Hair follicular keratinocyte (primary cell): ENCODE data around the gene IGFBP5. TPM values are rescaled to one million over a fixed set of nuclear protein-coding genes. Genes with fewer than 3 reads are reported as not detected.

Experiments
- total RNA-seq: library from RNA; depleted of rRNA; stranded (reverse); fragments of >200 nt; gene quantifications from 2 replicates; pipeline ENCODE4 v1.2.3, GENCODE V29; 2015

Gene IGFBP5, protein sequence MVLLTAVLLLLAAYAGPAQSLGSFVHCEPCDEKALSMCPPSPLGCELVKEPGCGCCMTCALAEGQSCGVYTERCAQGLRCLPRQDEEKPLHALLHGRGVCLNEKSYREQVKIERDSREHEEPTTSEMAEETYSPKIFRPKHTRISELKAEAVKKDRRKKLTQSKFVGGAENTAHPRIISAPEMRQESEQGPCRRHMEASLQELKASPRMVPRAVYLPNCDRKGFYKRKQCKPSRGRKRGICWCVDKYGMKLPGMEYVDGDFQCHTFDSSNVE
- 0.08 and 0.23 TPM in 2 replicates for total RNA-seq

DNA sequence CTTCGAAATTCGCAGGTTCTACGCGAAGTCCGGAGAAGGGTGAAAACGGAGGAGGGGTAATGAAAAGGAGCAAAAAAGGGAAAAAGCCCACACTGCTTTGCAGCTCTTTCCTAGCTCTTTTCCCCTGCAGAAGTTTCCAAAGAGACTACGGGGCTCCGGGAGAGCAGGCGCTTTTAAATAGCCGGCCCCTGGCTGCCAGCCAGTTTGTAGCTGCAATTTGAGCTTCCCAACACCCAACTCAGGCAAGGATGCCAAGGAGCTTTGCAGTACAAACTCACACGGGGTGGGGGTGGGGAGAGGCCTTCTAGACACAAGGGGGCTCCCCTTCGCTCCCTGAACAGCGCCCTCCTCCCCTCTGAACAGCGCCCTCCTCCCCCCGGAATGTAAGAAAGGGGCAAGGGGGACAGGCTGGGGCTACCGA is at the start of gene IGFBP5:
Gene IGFBP5 (minus strand): TSS at position 149 of the 421 bp plus-strand sequence. CDS start 774 bp downstream, outside the sequence.

DNA sequence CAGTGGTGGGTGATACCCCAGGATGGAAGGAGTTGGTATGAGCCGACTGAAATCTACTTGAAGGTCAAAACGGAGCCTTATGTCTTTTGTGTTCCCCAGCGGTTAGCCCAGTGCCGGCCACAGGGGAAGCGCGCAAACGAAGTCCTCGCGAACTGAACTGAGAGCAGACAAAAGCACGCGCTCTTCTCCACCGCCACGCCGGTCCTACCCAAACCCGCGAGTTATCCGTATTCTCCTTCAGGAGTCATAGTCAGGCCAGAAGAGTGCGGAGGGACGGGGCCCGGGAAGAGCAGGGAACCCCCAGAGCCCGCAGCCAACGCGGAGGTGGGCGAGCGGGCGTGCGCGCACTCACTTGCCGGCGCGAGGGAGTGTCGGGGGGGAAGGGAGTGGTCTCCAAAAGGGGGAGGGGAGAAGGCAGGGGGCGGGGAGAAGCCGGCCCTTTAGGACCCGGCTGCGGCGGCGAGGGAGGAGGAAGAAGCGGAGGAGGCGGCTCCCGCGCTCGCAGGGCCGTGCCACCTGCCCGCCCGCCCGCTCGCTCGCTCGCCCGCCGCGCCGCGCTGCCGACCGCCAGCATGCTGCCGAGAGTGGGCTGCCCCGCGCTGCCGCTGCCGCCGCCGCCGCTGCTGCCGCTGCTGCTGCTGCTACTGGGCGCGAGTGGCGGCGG is 62.3 kb downstream of the IGFBP5 start, which contains the start of gene IGFBP2:
Gene IGFBP2 (plus strand): TSS at position 469 of the 664 bp plus-strand sequence. CDS start 104 bp downstream, at position 573.

Other genes starting within 250 kb of the IGFBP5 start
- 1,590 and 2,045 TPM in 2 replicates for gene RPL37A, start 196.7 kb downstream of the IGFBP5 start, total RNA-seq
- 2.4 and 52.5 TPM in 2 replicates for gene IGFBP2, start 62.1 kb downstream of the IGFBP5 start, total RNA-seq
- not detected in 2 replicates for gene TNP1, start 164.5 kb upstream of the IGFBP5 start, total RNA-seq